Naive thymus-derived CD4-positive, alpha-beta T cell (primary cell): ENCODE results near the gene AKAP5. TPM values are rescaled to one million over a fixed set of nuclear protein-coding genes. Genes with fewer than 3 reads are reported as not detected.
A peak's percentile ranks its signal among the peaks of the same experiment; 100 is the strongest.

Experiments
- ATAC-seq: fragments of 150-1000 bp; cut with Tn5 transposase; 2 replicates; pipeline ENCODE4 v1.10.0; 2021; ENCODE audit warnings: mild to moderate bottlenecking, moderate library complexity
- CTCF ChIA-PET: fragments of 350-600 bp; sonication (Branson Sonifier 250); formaldehyde crosslinking; loops from one replicate; lab custom pipeline; 2021; ENCODE audit warnings: antibody characterized with exemption; lab: Charles Lee
- POLR2A ChIA-PET: fragments of 350-600 bp; sonication (Branson Sonifier 250); formaldehyde crosslinking; loops from one replicate; lab custom pipeline; 2021; ENCODE audit warnings: antibody characterized with exemption, inconsistent platforms; lab: Charles Lee
- DNase-seq, 9 donors: peaks; one replicate each; pipeline versions ENCODE4 v3.0.0 to v3.0.0-alpha.2; 2020 to 2022; ENCODE audit warnings: mixed read lengths in 1 of 9
- H3K27ac ChIP-seq: one replicate; pipeline ENCODE4 v1.7.0; 2013; ENCODE audit warnings: mild to moderate bottlenecking, low read depth, low read length, moderate library complexity
- H3K27me3 ChIP-seq, 2 donors: one replicate each; pipeline ENCODE4 v1.7.0; 2013; ENCODE audit warnings: low read length in 2 of 2, mild to moderate bottlenecking in 2 of 2, moderate library complexity in 2 of 2; ENCODE audit not compliant: control insufficient read depth in 2 of 2, insufficient read depth in 2 of 2
- H3K36me3 ChIP-seq, 3 experiments: 1 replicate in 2 of 3; 2 replicates in 1 of 3; pipeline ENCODE4 v1.7.0; 2013; ENCODE audit warnings: low read length in 3 of 3, mild to moderate bottlenecking in 3 of 3, moderate library complexity in 1 of 3; ENCODE audit not compliant: insufficient read depth in 3 of 3, control insufficient read depth in 2 of 3
- H3K4me1 ChIP-seq, 2 donors: one replicate each; pipeline ENCODE4 v1.7.0; 2013; ENCODE audit warnings: low read length in 2 of 2, mild to moderate bottlenecking in 2 of 2, moderate library complexity in 1 of 2; ENCODE audit not compliant: control insufficient read depth in 2 of 2, insufficient read depth in 2 of 2
- H3K4me3 ChIP-seq: 2 replicates; pipeline ENCODE4 v1.7.0; 2013; ENCODE audit warnings: mild to moderate bottlenecking, low read length
- H3K9me3 ChIP-seq, 3 experiments: 1 replicate in 2 of 3; 2 replicates in 1 of 3; pipeline ENCODE4 v1.7.0; 2013; ENCODE audit warnings: low read length in 3 of 3; ENCODE audit not compliant: control insufficient read depth in 2 of 3
- H3K27ac Mint-ChIP-seq, 9 donors: one replicate each; pipeline ENCODE4 v1.8.0; 2020 to 2022; ENCODE audit warnings: mixed read lengths in 9 of 9, mild to moderate bottlenecking in 8 of 9, moderate library complexity in 5 of 9, inconsistent platforms in 2 of 9
- H3K27me3 Mint-ChIP-seq, 5 donors: one replicate each; pipeline ENCODE4 v1.8.0; 2021 to 2022; ENCODE audit warnings: mixed read lengths in 5 of 5, mild to moderate bottlenecking in 1 of 5
- H3K36me3 Mint-ChIP-seq, 5 donors: one replicate each; pipeline ENCODE4 v1.8.0; 2020 to 2022; ENCODE audit warnings: mixed read lengths in 5 of 5, mild to moderate bottlenecking in 3 of 5, inconsistent platforms in 1 of 5
- H3K4me1 Mint-ChIP-seq, 7 donors: one replicate each; pipeline ENCODE4 v1.8.0; 2020 to 2022; ENCODE audit warnings: mixed read lengths in 7 of 7, mild to moderate bottlenecking in 3 of 7, inconsistent platforms in 1 of 7
- H3K4me3 Mint-ChIP-seq, 10 donors: one replicate each; pipeline ENCODE4 v1.8.0; 2020 to 2022; ENCODE audit warnings: mild to moderate bottlenecking in 10 of 10, mixed read lengths in 10 of 10, moderate library complexity in 6 of 10, inconsistent platforms in 2 of 10
- H3K9me3 Mint-ChIP-seq, 11 donors: one replicate each; pipeline ENCODE4 v1.8.0; 2020 to 2022; ENCODE audit warnings: mixed read lengths in 11 of 11, mild to moderate bottlenecking in 4 of 11, inconsistent platforms in 1 of 11, moderate library complexity in 1 of 11
- intact Hi-C, 2 donors: fragments of 100-400 bp; cut with micrococcal nuclease; formaldehyde crosslinking; loops; one replicate each; pipeline ENCODE4 v1.15.1; 2023
- polyA plus RNA-seq, 2 donors: library from polyadenylated mRNA; unstranded; fragments of 300-500 nt; fragmentation: Illumina TruSeq; gene quantifications; one replicate each; pipeline ENCODE4 v1.2.3, GENCODE V29; 2021
- total RNA-seq, 6 experiments: library from RNA in 5 of 6; stranded (reverse) in 5 of 6; gene quantifications; 1 replicate in 5 of 6; 2 replicates in 1 of 6; pipeline ENCODE4 v1.2.3 and lab custom pipeline; 2021 to 2026

AKAP5 gene
- total and polyA plus RNA-seq, 7 experiments from 2014 or later = 0.03 to 1.7 (median 0.12) TPM; not detected in 1

GRCh38 chr14:64468451-64468850 is 3.2 kb downstream of the AKAP5 start:
- Histone ChIP-seq H3K4me1 (peaks cover 12 to 16% of the 10 kb centered on the region in 2 donors), H3K9me3 (no peaks in the 10 kb centered on the region), H3K27ac (no peak overlapping the region), H3K4me3 (no peak overlapping the region), H3K27me3 (no peaks in the 10 kb centered on the region), H3K36me3 (no peaks in the 10 kb centered on the region)
- intact Hi-C loops = loop anchor here in 1 of 2 donors (5.0 kb wide), 3 partner anchors 34 to 131 kb away; partner anchors contain the start of genes ZBTB1 and ZBTB25
- Mint-ChIP-seq H3K4me1 (peaks cover 23 to 53% (median 43%) of the 10 kb centered on the region in 7 donors), H3K27ac (peak overlapping the region in 4 of 9 donors; percentile 23 to 63 (median 58)), H3K4me3 (no peak overlapping the region), H3K36me3 (peaks cover 0 to 6% (median 0%) of the 10 kb centered on the region in 5 donors), H3K9me3 (peaks cover 0 to 1% (median 0%) of the 10 kb centered on the region in 11 donors), H3K27me3 (peaks cover 0 to 3% (median 0%) of the 10 kb centered on the region in 5 donors)
- POLR2A ChIA-PET = no interaction called here
- ATAC-seq = no peak
- DNase-seq = no peak
- CTCF ChIA-PET = interaction anchor here (0.6 kb wide), 1 partner anchor 410 kb away, joined by 3 read pairs; no protein-coding TSS in a partner anchor

- Mint-ChIP-seq H3K4me1 (peaks cover 2 to 24% (median 13%) of the 10 kb centered on the region in 7 donors), H3K27ac (peak overlapping the region in 1 of 9 donors; percentile 25), H3K27me3 (no peaks in the 10 kb centered on the region), H3K4me3 (no peak overlapping the region), H3K9me3 (peaks cover 0 to 1% (median 0%) of the 10 kb centered on the region in 11 donors), H3K36me3 (peaks cover 0 to 14% (median 0%) of the 10 kb centered on the region in 5 donors)
- intact Hi-C loops = no loop called here
- Histone ChIP-seq H3K36me3 (peaks cover 0 to 1% (median 0%) of the 10 kb centered on the region in 3 experiments), H3K27me3 (no peaks in the 10 kb centered on the region), H3K4me1 (no peaks in the 10 kb centered on the region), H3K27ac (no peak overlapping the region), H3K4me3 (no peak overlapping the region), H3K9me3 (no peaks in the 10 kb centered on the region)
- ChIA-PET POLR2A (interaction anchor here (0.6 kb wide), 1 partner anchor 847 kb away, joined by 3 read pairs; no protein-coding TSS in a partner anchor), CTCF (no interaction called here)
- ATAC-seq (no peak), DNase-seq (no peak)
These were observed 8.7 kb downstream of the AKAP5 start for GRCh38 chr14:64474041-64474440.

GRCh38 chr14:64474698-64475097 is 9.4 kb downstream of the AKAP5 start:
- Histone ChIP-seq H3K36me3 (peaks cover 0 to 8% (median 0%) of the 10 kb centered on the region in 3 experiments), H3K4me3 (no peak overlapping the region), H3K4me1 (no peaks in the 10 kb centered on the region), H3K9me3 (no peaks in the 10 kb centered on the region), H3K27me3 (no peaks in the 10 kb centered on the region), H3K27ac (no peak overlapping the region)
- intact Hi-C loops = no loop called here
- ChIA-PET POLR2A (interaction anchor here (0.6 to 1.0 kb wide), 2 partner anchors 17 to 847 kb away, joined by 3 read pairs; no protein-coding TSS in a partner anchor), CTCF (no interaction called here)
- H3K9me3 Mint-ChIP-seq = peaks cover 0 to 1% (median 0%) of the 10 kb centered on the region in 11 donors
- H3K27me3 Mint-ChIP-seq = no peaks in the 10 kb centered on the region
- H3K4me3 Mint-ChIP-seq = no peak overlapping the region
- peaks cover 0 to 23% (median 13%) of the 10 kb centered on the region in 7 donors for H3K4me1 Mint-ChIP-seq
- DNase-seq (no peak), ATAC-seq (no peak)
- no peak overlapping the region for H3K27ac Mint-ChIP-seq
- H3K36me3 Mint-ChIP-seq = peaks cover 0 to 14% (median 2%) of the 10 kb centered on the region in 5 donors

- Histone ChIP-seq H3K27me3 (no peaks in the 10 kb centered on the region), H3K27ac (no peak overlapping the region), H3K4me1 (no peaks in the 10 kb centered on the region), H3K4me3 (no peak overlapping the region), H3K9me3 (no peaks in the 10 kb centered on the region), H3K36me3 (peaks cover 0 to 13% (median 0%) of the 10 kb centered on the region in 3 experiments)
- peaks cover 0 to 23% (median 13%) of the 10 kb centered on the region in 7 donors for H3K4me1 Mint-ChIP-seq
- peaks cover 0 to 14% (median 3%) of the 10 kb centered on the region in 5 donors for H3K36me3 Mint-ChIP-seq
- intact Hi-C loops = no loop called here
- no peak overlapping the region for H3K4me3 Mint-ChIP-seq
- ATAC-seq = no peak
- ChIA-PET POLR2A (interaction anchor here (0.6 to 1.8 kb wide), 3 partner anchors 9 to 35 kb away, joined by 3 to 6 read pairs (median 3); no protein-coding TSS in a partner anchor), CTCF (interaction anchor here (4.2 kb wide), 1 partner anchor 46 kb away, joined by 18 read pairs; no protein-coding TSS in a partner anchor)
- DNase-seq = no peak
- H3K27me3 Mint-ChIP-seq = no peaks in the 10 kb centered on the region
- H3K27ac Mint-ChIP-seq = no peak overlapping the region
- H3K9me3 Mint-ChIP-seq = peaks cover 0 to 1% (median 0%) of the 10 kb centered on the region in 11 donors
These were observed 10.4 kb downstream of the AKAP5 start for GRCh38 chr14:64475585-64476273.

- no peak for ATAC-seq
- Histone ChIP-seq H3K27me3 (no peaks in the 10 kb centered on the region), H3K4me1 (no peaks in the 10 kb centered on the region), H3K27ac (no peak overlapping the region), H3K9me3 (no peaks in the 10 kb centered on the region), H3K4me3 (no peak overlapping the region), H3K36me3 (peaks cover 0 to 18% (median 0%) of the 10 kb centered on the region in 3 experiments)
- intact Hi-C loops = no loop called here
- Mint-ChIP-seq H3K9me3 (no peaks in the 10 kb centered on the region), H3K27ac (no peak overlapping the region), H3K36me3 (peaks cover 0 to 12% (median 3%) of the 10 kb centered on the region in 5 donors), H3K4me3 (no peak overlapping the region), H3K27me3 (no peaks in the 10 kb centered on the region), H3K4me1 (peaks cover 0 to 22% (median 13%) of the 10 kb centered on the region in 7 donors)
- POLR2A ChIA-PET = interaction anchor here (1.8 kb wide), 1 partner anchor 10 kb away, joined by 6 read pairs; no protein-coding TSS in a partner anchor
- DNase-seq = no peak
- CTCF ChIA-PET = interaction anchor here (0.8 to 4.2 kb wide), 2 partner anchors 47 to 130 kb away, joined by 3 to 18 read pairs; no protein-coding TSS in a partner anchor
These were observed 11.1 kb downstream of the AKAP5 start for GRCh38 chr14:64476438-64476837.

- H3K27ac Mint-ChIP-seq = peak overlapping the region in 1 of 9 donors; percentile 55
- Histone ChIP-seq H3K36me3 (peaks cover 0 to 18% (median 0%) of the 10 kb centered on the region in 3 experiments), H3K9me3 (no peaks in the 10 kb centered on the region), H3K4me3 (no peak overlapping the region), H3K4me1 (no peaks in the 10 kb centered on the region), H3K27ac (no peak overlapping the region), H3K27me3 (no peaks in the 10 kb centered on the region)
- peaks cover 0 to 22% (median 9%) of the 10 kb centered on the region in 7 donors for H3K4me1 Mint-ChIP-seq
- POLR2A ChIA-PET = interaction anchor here (0.6 to 2.2 kb wide), 5 partner anchors 9 to 26 kb away, joined by 3 to 14 read pairs (median 4); partner anchors contain the start of gene ZBTB1
- CTCF ChIA-PET = interaction anchor here (0.6 to 5.0 kb wide), 14 partner anchors 11 to 174 kb away, joined by 3 to 33 read pairs (median 6); no protein-coding TSS in a partner anchor
- no peaks in the 10 kb centered on the region for H3K27me3 Mint-ChIP-seq
- ATAC-seq (peak; percentile 51), DNase-seq (peak in 5 of 9 donors; percentile 18 to 38 (median 32))
- intact Hi-C loops = loop anchor here (1.0 to 2.0 kb wide), 5 partner anchors 33 to 175 kb away; no protein-coding TSS in a partner anchor
- H3K36me3 Mint-ChIP-seq = peaks cover 0 to 12% (median 3%) of the 10 kb centered on the region in 5 donors
- no peak overlapping the region for H3K4me3 Mint-ChIP-seq
- H3K9me3 Mint-ChIP-seq = no peaks in the 10 kb centered on the region
These were observed 13.4 kb downstream of the AKAP5 start for GRCh38 chr14:64478634-64479250.
